K562 (cell line): ENCODE measurements around the gene PPIA. TPM values are rescaled to one million over a fixed set of nuclear protein-coding genes. Genes with fewer than 3 reads are reported as not detected.

Source experiments
- ATAC-seq: fragments of 200-7000 bp; cut with Tn5 transposase; 3 replicates; pipeline ENCODE4 v1.9.1; 2020; ENCODE audit warnings: moderate library complexity
- Bru-seq: library from RNA; stranded (reverse); fragments of 400-500 nt; gene quantifications from one replicate; lab custom pipeline; 2021; lab: Mats Ljungman, UMichigan
- BruChase-seq, 2 experiments: library from RNA; stranded (reverse); fragments of 400-500 nt; gene quantifications; one replicate each; lab custom pipeline; 2021; lab: Mats Ljungman, UMichigan
- BruUV-seq: library from RNA; stranded (reverse); fragments of 400-500 nt; replicated peaks from 2 replicates; lab custom pipeline; 2021; lab: Mats Ljungman, UMichigan
- CTCF ChIA-PET: fragments of 300-600 bp; formaldehyde crosslinking; extraction: SDS; loops from one replicate; lab custom pipeline; 2021; ENCODE audit warnings: low intra/inter-chr PET ratio; lab: Yijun Ruan, JAX
- POLR2A ChIA-PET: fragments of 300-600, 350-650 bp; sonication (Branson Sonifier 250); formaldehyde crosslinking; extraction: SDS; loops from one replicate; lab custom pipeline; 2021; ENCODE audit warnings: antibody characterized with exemption, inconsistent platforms; lab: Yijun Ruan, JAX
- DNase-seq, 4 experiments: peaks; one replicate each; pipeline versions ENCODE4 v3.0.0 to v3.0.0-alpha.2; 2011 to 2018; ENCODE audit warnings: low spot score in 3 of 4, mixed read lengths in 3 of 4; ENCODE audit errors: extremely low read depth in 1 of 4
- FAIRE-seq: peaks from 2 replicates; lab custom pipeline; 2011; peaks lifted over from hg19 to GRCh38; lab: Jason Lieb, UNC
- H2AFZ ChIP-seq: 2 replicates; pipeline ENCODE4 v1.6.0; 2011; ENCODE audit warnings: low read depth, low read length, control low read depth, inconsistent platforms
- H3K27ac ChIP-seq: fragments of 200-600 bp; 3 replicates; pipeline ENCODE4 v1.8.0; 2011; ENCODE audit warnings: low read depth, mild to moderate bottlenecking, control low read depth, inconsistent platforms, low read length, moderate library complexity, mixed read lengths; ENCODE audit errors: extremely low read depth
- H3K27me3 ChIP-seq, 2 experiments: fragments of 300-600 bp in 1 of 2; 2 replicates in 1 of 2; 3 replicates in 1 of 2; pipeline versions ENCODE4 v1.6.0 to v1.8.0; 2011; ENCODE audit warnings: inconsistent platforms in 2 of 2, low read length in 2 of 2, mild to moderate bottlenecking in 1 of 2, mixed read lengths in 1 of 2, moderate library complexity in 1 of 2; ENCODE audit not compliant: control insufficient read depth in 2 of 2, insufficient read depth in 2 of 2
- H3K36me3 ChIP-seq: fragments of 300-600 bp; 3 replicates; pipeline ENCODE4 v1.8.0; 2011; ENCODE audit warnings: mild to moderate bottlenecking, low read length, inconsistent platforms; ENCODE audit not compliant: control insufficient read depth, insufficient read depth
- H3K4me1 ChIP-seq, 2 experiments: fragments of 200-600 bp in 1 of 2; replicated peaks in 1 of 2; 2 replicates in 1 of 2; 3 replicates in 1 of 2; pipeline versions ENCODE4 v1.5.1 to v1.8.0; 2011; ENCODE audit warnings: inconsistent platforms in 2 of 2, low read length in 2 of 2, mild to moderate bottlenecking in 1 of 2, mixed read lengths in 1 of 2, moderate library complexity in 1 of 2; ENCODE audit not compliant: control insufficient read depth in 2 of 2, insufficient read depth in 2 of 2
- H3K4me2 ChIP-seq: 2 replicates; pipeline ENCODE4 v1.6.1; 2011; ENCODE audit warnings: low read length, control low read depth, inconsistent platforms, mixed read lengths; ENCODE audit not compliant: insufficient read depth
- H3K4me3 ChIP-seq: fragments of 200-600 bp; sonication (generic), shearing (Covaris generic); 2 replicates; pipeline ENCODE4 v1.5.1; 2016; ENCODE audit warnings: control low read depth, inconsistent platforms
- H3K79me2 ChIP-seq: fragments of 200-600 bp; 3 replicates; pipeline ENCODE4 v1.8.0; 2011; ENCODE audit warnings: low read length, inconsistent platforms; ENCODE audit not compliant: control insufficient read depth, insufficient read depth
- H3K9ac ChIP-seq, 2 experiments: 2 replicates each; pipeline versions ENCODE4 v1.6.0 to v1.6.1; 2011; ENCODE audit warnings: low read depth in 2 of 2, low read length in 2 of 2, control low read depth in 1 of 2, inconsistent platforms in 1 of 2, mild to moderate bottlenecking in 1 of 2, mixed read lengths in 1 of 2; ENCODE audit not compliant: insufficient read depth in 1 of 2
- H3K9me1 ChIP-seq: one replicate; pipeline ENCODE4 v1.6.0; 2011; ENCODE audit warnings: inconsistent platforms, mild to moderate bottlenecking, low read length, moderate library complexity; ENCODE audit not compliant: control insufficient read depth, insufficient read depth
- H3K9me3 ChIP-seq: replicated peaks from 2 replicates; pipeline ENCODE4 v1.5.1; 2011; ENCODE audit warnings: low read depth, low read length, inconsistent platforms; ENCODE audit not compliant: control insufficient read depth, insufficient read depth
- H4K20me1 ChIP-seq: replicated peaks from 2 replicates; pipeline ENCODE4 v1.6.1; 2011; ENCODE audit warnings: low read length, inconsistent platforms, mixed read lengths; ENCODE audit not compliant: control insufficient read depth, insufficient read depth
- CBFA2T2 ChIP-seq: fragments of 450-650 bp; conservative IDR thresholded peaks from 2 replicates; pipeline ENCODE4 v1.6.1; 2017; ENCODE audit warnings: mild to moderate bottlenecking
- FOXK1 ChIP-seq: sonication (generic); formaldehyde crosslinking; IDR thresholded peaks from 2 replicates; pipeline ENCODE4 v1.8.0; 2022; ENCODE audit warnings: missing genetic modification reagents, mild to moderate bottlenecking, borderline replicate concordance
- JUND ChIP-seq, 2 experiments: IDR thresholded peaks; 2 replicates in 1 of 2; 3 replicates in 1 of 2; pipeline ENCODE4 v1.6.1; 2011; ENCODE audit warnings: borderline replicate concordance in 2 of 2, low read depth in 2 of 2, low read length in 2 of 2, improper control_type of control experiment in 1 of 2, missing biosample characterization in 1 of 2, missing genetic modification characterization in 1 of 2, missing genetic modification reagents in 1 of 2
- KLF10 ChIP-seq: fragments of 250-450 bp; sonication (Bioruptor Pico); IDR thresholded peaks from 2 replicates; pipeline ENCODE4 v1.6.1; 2021; ENCODE audit warnings: matching md5 sums
- POU5F1 ChIP-seq: fragments of 150-350 bp; IDR thresholded peaks from 2 replicates; pipeline ENCODE4 v1.6.1; 2014; ENCODE audit warnings: borderline replicate concordance, low read length, low read depth, mild to moderate bottlenecking; ENCODE audit not compliant: partially characterized antibody
- RCOR1 ChIP-seq, 2 experiments: IDR thresholded peaks; 2 replicates each; pipeline ENCODE4 v1.6.1; 2012; ENCODE audit warnings: low read depth in 2 of 2, low read length in 2 of 2, borderline replicate concordance in 1 of 2, improper control_type of control experiment in 1 of 2
- SMAD3 ChIP-seq: fragments of 450-650 bp; formaldehyde crosslinking; conservative IDR thresholded peaks from 2 replicates; pipeline ENCODE4 v1.4.0; 2020; ENCODE audit warnings: mild to moderate bottlenecking
- TBL1XR1 ChIP-seq, 2 experiments: IDR thresholded peaks; 2 replicates each; pipeline ENCODE4 v1.6.1; 2012; ENCODE audit warnings: improper control_type of control experiment in 2 of 2, low read length in 2 of 2, mild to moderate bottlenecking in 1 of 2
- WGBS: fragments of 100-300 bp; shearing (Covaris generic); methylation state at CpG from one replicate; pipeline ENCODE4 v1.1.6; 2016; ENCODE audit warnings: low coverage, mixed read lengths; ENCODE audit not compliant: insufficient coverage; ENCODE audit errors: missing lambda C conversion rate; 5-methylcytosine and 5-hydroxymethylcytosine counted together
- in situ Hi-C: fragments of 300-500 bp; cut with MboI; formaldehyde crosslinking; loops from 4 replicates; pipeline ENCODE4 v1.15.0; 2018; ENCODE audit warnings: inconsistent platforms, mixed read lengths
- intact Hi-C: fragments of 100-400 bp; cut with micrococcal nuclease; formaldehyde crosslinking; loops from 2 replicates; pipeline ENCODE4 v1.14.2; 2022
- long read RNA-seq, 3 experiments: library from polyadenylated mRNA in 2 of 3; library from RNA in 1 of 3; unstranded in 2 of 3; stranded (forward) in 1 of 3; transcript quantifications; one replicate each; pipeline ENCODE4 v2.0.0, GENCODE V29; 2019 to 2022
- polyA minus RNA-seq, 3 experiments: library from RNA; depleted of rRNA, polyadenylated mRNA; stranded (reverse); fragments of >200 nt; gene quantifications; 2 replicates each; pipeline ENCODE4 v1.2.3, GENCODE V29; 2011
- polyA plus RNA-seq, 8 experiments: library from polyadenylated mRNA; depleted of rRNA in 4 of 8; stranded (reverse) in 5 of 8; unstranded in 3 of 8; fragments of >200 nt; fragmentation: Nextera tagmentation in 2 of 8; fragmentation: Illumina TruSeq in 1 of 8; extraction: Ambion mirVana in 2 of 8; extraction: Trizol in 1 of 8; gene quantifications; 2 replicates each; pipeline versions ENCODE4 v1.2.1 to v1.2.3, GENCODE V29; 2011 to 2014; ENCODE audit warnings: inconsistent platforms in 1 of 8, missing spikeins in 1 of 8
- total RNA-seq, 7 experiments: library from RNA; depleted of rRNA in 6 of 7; stranded (reverse); fragments of >200 nt in 6 of 7; fragmentation: Illumina TruSeq in 2 of 7; extraction: Trizol in 2 of 7; gene quantifications; 2 replicates each; pipeline versions ENCODE4 v1.2.1 to v1.2.3, GENCODE V29; 2011 to 2021; ENCODE audit warnings: low replicate concordance in 1 of 7

PPIA gene
- 453 and 475 TPM in 2 replicates for total RNA-seq (2011; cell fraction: chromatin; rRNA removed; ENCODE audit: low replicate concordance)
- total RNA-seq (2011; cell fraction: nucleolus; rRNA removed) = 439 and 464 TPM in 2 replicates
- total RNA-seq (2011; cell fraction: nucleoplasm; rRNA removed) = 630 and 762 TPM in 2 replicates
- total RNA-seq (2014; rRNA removed) (2,805 and 3,364 TPM in 2 replicates), total RNA-seq (2014; rRNA removed; fragmentation: Illumina TruSeq; extraction: Trizol) (4,631 and 4,826 TPM in 2 replicates), total RNA-seq (2015; rRNA removed; fragmentation: Illumina TruSeq; extraction: Trizol) (3,943 and 3,973 TPM in 2 replicates), total RNA-seq (2021) (2,583 and 2,768 TPM in 2 replicates), polyA plus RNA-seq (2011; rRNA removed) (5,196 and 6,697 TPM in 2 replicates), polyA plus RNA-seq (2014; fragmentation: Illumina TruSeq; extraction: Trizol) (7,504 and 8,032 TPM in 2 replicates), polyA plus RNA-seq (2014; fragmentation: Nextera tagmentation; extraction: Ambion mirVana) (1,000 to 10,000 TPM; 2,984 to 3,298 TPM), polyA plus RNA-seq (2014; rRNA removed) (6,267 and 7,127 TPM in 2 replicates), polyA minus RNA-seq (2011; rRNA and poly(A)+ RNA removed) (2,540 and 2,827 TPM in 2 replicates), Bru-seq, nascent RNA (percentile 99 among the genes with signal in this experiment), BruChase-seq, experiment 1, labeled RNA remaining after a 2-hour chase (percentile 99 among the genes with signal in this experiment), BruChase-seq, experiment 2, labeled RNA remaining after a 6-hour chase (percentile 99 among the genes with signal in this experiment)
- 4,310 and 6,172 TPM in 2 replicates for polyA plus RNA-seq (2011; cell fraction: cytosol; rRNA removed)
- 1,280 and 2,340 TPM in 2 replicates for polyA plus RNA-seq (2011; cell fraction: nucleus; rRNA removed)
- 2,534 and 3,220 TPM in 2 replicates for polyA plus RNA-seq (2012)
- polyA minus RNA-seq (2011; cell fraction: cytosol; rRNA and poly(A)+ RNA removed) = 724 and 768 TPM in 2 replicates
- 135 and 291 TPM in 2 replicates for polyA minus RNA-seq (2011; cell fraction: nucleus; rRNA and poly(A)+ RNA removed)
- long read RNA-seq, experiment 1, transcript PPIA-208 (6 exons, 907 nt) = minor isoform, 48 of 3,359 reads
- long read RNA-seq, experiment 1, transcript PPIA-201 (6 exons, 818 nt) = minor isoform, 18 of 3,359 reads
- long read RNA-seq, experiment 1, transcript PPIA-204 (5 exons, 2,238 nt) = major isoform, 2,995 of 3,359 reads
- long read RNA-seq, experiment 1, transcript PPIA-202 (6 exons, 863 nt) = minor isoform, 33 of 3,359 reads
- long read RNA-seq, experiment 1, partial matches to known transcripts = 80 of 3,359 reads
- long read RNA-seq, experiment 1, other reads (novel, unspliced or antisense) = 184 of 3,359 reads
- long read RNA-seq, experiment 2, transcript PPIA-204 (5 exons, 2,238 nt) = major isoform, 1,758 of 2,039 reads
- long read RNA-seq, experiment 2, transcript PPIA-201 (6 exons, 818 nt) = minor isoform, 18 of 2,039 reads
- long read RNA-seq, experiment 2, transcript PPIA-208 (6 exons, 907 nt) = minor isoform, 28 of 2,039 reads
- long read RNA-seq, experiment 2, transcript PPIA-202 (6 exons, 863 nt) = minor isoform, 12 of 2,039 reads
- long read RNA-seq, experiment 2, partial matches to known transcripts = 87 of 2,039 reads
- long read RNA-seq, experiment 2, other reads (novel, unspliced or antisense) = 134 of 2,039 reads
- long read RNA-seq, experiment 3, transcript PPIA-201 (6 exons, 818 nt) = minor isoform, 24 of 4,153 reads
- long read RNA-seq, experiment 3, transcript PPIA-204 (5 exons, 2,238 nt) = major isoform, 4,031 of 4,153 reads
- long read RNA-seq, experiment 3, transcript PPIA-202 (6 exons, 863 nt) = minor isoform, 12 of 4,153 reads
- long read RNA-seq, experiment 3, transcript PPIA-208 (6 exons, 907 nt) = minor isoform, 22 of 4,153 reads
- long read RNA-seq, experiment 3, partial matches to known transcripts = 17 of 4,153 reads
- long read RNA-seq, experiment 3, other reads (novel, unspliced or antisense) = 47 of 4,153 reads

GRCh38 chr7:44796504-44797328 is at the start of gene PPIA:
Gene PPIA (plus strand): TSS chr7:44796681. CDS start chr7:44796725, 44 bp downstream.
- in situ Hi-C loops = no loop called here
- Histone ChIP-seq H3K79me2 (peaks cover 55% of the 10 kb centered on the region), H3K4me2 (peak within 1 kb of the TSS; percentile 99), H4K20me1 (peaks cover 29% of the 10 kb centered on the region), H2AFZ (peak within 1 kb of the TSS; percentile 93), H3K4me3 (peak within 1 kb of the TSS; percentile 56), H3K4me1 (peaks cover 14 to 25% of the 10 kb centered on the region in 2 experiments; a peak in 4 of 5 replicates), H3K27me3 (no peaks in the 10 kb centered on the region), H3K9me1 (no peaks in the 10 kb centered on the region), H3K36me3 (peaks cover 43% of the 10 kb centered on the region), H3K9ac (peak within 1 kb of the TSS; percentile 96 to 100), H3K9me3 (no peaks in the 10 kb centered on the region), H3K27ac (peak within 1 kb of the TSS; percentile 98)
- CTCF ChIA-PET = interaction anchor here (0.5 to 0.6 kb wide), 2 partner anchors 46 to 595 kb away, joined by 3 to 4 read pairs; no protein-coding TSS in a partner anchor
- POLR2A ChIA-PET = interaction anchor here (0.5 to 2.9 kb wide), 23 partner anchors 8 to 251 kb away, joined by 3 to 15 read pairs (median 4); partner anchors contain the start of genes DDX56, H2AZ2, OGDH and PURB
- intact Hi-C loops = loop anchor here (2.0 to 5.0 kb wide), 4 partner anchors 49 to 214 kb away; partner anchors contain the start of genes H2AZ2, OGDH, TMED4 and ZMIZ2
- FAIRE-seq = peak; percentile 90
- DNase-seq = peak; percentile 99 to 100 (median 100)
- no TSS peak for BruUV-seq
- ATAC-seq = peak; percentile 92
- under 1% methylated on average over 51 of the region's 99 CpGs for WGBS
- TF ChIP-seq JUND (IDR thresholded peaks at IDR 0.05; ENCODE audit: borderline replicate concordance, low read depth, low read length) (0 out of 2 replicates have a peak, but pooled peaks have one; percentile 3), JUND (tag; IDR thresholded peaks at IDR 0.05; ENCODE audit: borderline replicate concordance, low read depth, low read length) (0 out of 3 replicates have a peak, but pooled peaks have one; percentile 5), FOXK1 (CRISPR knock-in tag) (peak; percentile 21; the same call in 1 of the 2 replicates), KLF10 (CRISPR knock-in tag) (no peak), RCOR1 (IDR thresholded peaks at IDR 0.05; ENCODE audit: borderline replicate concordance in 1 of 2, low read depth in 2 of 2, low read length in 2 of 2) (no peak), TBL1XR1 (IDR thresholded peaks at IDR 0.05; ENCODE audit: low read length in 2 of 2) (no peak; a peak in 1 of 4 replicates), SMAD3 (CRISPR knock-in tag) (0 out of 2 replicates have a peak, but pooled peaks have one; percentile 28), CBFA2T2 (no peak), POU5F1 (no peak)
